ENCODE results near the gene CDH6.

Gene CDH6

GRCh38 chr5:31193591-31194467 is at the start of gene CDH6:
Gene CDH6 (plus strand): TSS chr5:31193686. CDS start chr5:31267474, 73,788 bp downstream.
- DNase-seq (ENCODE audit: low read depth): no peak

DNA sequence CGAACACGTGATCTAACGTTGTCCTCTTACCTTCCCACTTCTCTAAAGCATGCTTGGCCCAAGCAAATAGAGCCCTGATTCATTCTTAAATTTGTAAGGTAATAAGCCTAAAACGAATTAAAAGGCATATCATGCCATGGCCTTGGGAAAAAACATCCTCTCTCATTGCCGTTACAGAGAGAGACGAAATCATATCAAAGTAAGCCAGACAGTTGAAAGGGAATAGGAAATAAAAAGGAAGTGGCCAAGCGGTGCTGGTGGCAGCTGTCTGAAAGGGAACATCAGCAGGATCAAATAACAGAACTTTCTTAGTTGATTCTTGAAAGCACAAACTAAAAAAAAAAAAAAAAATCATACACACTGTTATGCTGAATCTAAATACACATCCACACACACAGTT is 49.1 kb upstream of the CDH6 start:
- DNase-seq (ENCODE audit: low read depth): no peak

DNA sequence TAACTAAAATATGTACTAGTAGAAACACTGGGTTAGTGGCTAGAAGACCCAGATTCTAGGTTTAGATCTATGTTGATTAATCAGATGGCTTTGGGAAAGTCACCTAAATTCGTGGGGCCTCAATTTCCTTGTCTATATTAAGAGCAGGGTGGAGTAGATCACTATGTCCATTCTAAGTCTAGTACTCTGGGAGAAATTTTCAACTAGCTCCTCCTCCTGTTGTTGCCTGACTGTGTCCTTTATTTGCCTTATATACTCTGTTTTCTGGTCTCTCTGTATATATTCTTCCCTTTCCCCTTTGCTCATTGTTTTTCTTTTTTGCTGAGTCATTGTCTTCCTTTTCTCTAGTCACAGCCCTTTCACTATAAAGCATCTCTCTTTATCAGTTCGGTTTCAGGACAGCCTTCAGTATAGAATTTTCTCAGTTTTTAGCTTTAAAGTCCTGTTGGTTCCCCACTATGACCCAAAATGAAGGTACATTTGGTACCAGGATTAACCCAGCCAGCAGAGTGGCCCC is 44.5 kb upstream of the CDH6 start:
- DNase-seq (ENCODE audit: low read depth): no peak

DNA sequence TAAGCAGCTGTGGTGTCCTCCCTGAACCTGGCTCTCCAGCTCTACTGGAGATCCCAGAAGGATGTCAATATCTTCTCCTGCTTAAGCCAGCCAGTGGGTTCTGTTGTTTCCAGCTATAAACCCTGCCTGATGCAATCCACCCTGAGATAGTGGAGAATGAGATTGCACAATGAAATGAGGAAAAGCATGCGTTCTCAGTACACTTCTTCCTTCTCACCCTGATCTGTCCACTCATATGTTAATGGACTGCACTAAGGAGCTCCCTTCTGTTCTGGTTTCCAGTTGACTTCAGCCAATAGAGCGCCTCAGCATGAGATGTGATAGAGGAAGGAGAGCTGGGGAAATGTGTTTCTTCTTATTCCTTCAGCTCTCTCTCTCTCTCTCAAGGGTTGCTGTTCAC is 40.0 kb upstream of the CDH6 start:
- DNase-seq (ENCODE audit: low read depth): no peak

DNA sequence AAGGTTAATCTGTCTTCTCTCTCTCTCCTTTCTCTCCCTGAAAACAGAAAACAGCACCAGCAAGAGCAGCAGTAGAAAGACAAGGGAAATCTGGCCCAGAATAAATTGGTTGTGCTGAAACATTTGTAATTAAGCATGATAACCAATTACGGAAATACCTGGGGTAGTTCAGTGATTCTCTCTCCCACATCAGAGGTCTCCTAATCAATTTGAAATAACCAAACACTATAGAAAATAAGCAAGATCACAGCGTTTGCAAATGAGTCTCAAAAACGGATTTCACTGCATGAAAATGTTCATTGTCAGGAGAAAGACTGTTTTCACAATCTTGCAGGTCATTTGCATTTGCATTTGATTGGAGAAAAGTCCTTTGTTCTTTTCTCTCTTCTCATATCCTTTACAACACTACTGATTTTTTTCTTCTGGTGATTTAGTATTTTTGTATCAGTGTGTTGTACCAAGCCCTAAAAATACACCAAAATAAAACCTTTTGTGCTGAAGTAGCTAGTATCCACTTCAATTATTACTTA is 36.8 kb upstream of the CDH6 start:
- no peak for DNase-seq (ENCODE audit: low read depth)

DNA sequence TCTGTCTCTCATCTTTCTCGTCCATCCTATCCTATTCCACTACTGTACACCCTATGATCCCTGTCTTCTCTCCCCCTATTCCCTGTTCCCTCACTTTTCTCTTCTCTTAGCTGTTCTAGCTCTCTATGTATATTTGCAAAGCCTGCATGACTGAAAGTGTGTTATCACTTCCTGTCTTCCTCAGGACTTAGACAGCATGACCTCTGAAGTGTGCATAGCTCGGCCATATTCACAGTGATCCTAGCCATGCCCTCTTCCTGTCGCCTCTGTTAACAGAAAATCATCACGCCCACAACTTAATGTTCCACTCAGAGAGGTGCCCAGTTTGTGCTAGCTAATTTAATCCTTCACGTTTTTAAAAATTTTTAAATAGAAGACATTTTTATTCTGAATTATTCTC is 35.8 kb upstream of the CDH6 start:
- no peak for DNase-seq (ENCODE audit: low read depth)

- DNase-seq (ENCODE audit: low read depth): no peak
Observed at GRCh38 chr5:31158686-31159085, 34.8 kb upstream of the CDH6 start.

GRCh38 chr5:31161781-31162181 is 31.7 kb upstream of the CDH6 start:
- DNase-seq (ENCODE audit: low read depth): no peak

DNA sequence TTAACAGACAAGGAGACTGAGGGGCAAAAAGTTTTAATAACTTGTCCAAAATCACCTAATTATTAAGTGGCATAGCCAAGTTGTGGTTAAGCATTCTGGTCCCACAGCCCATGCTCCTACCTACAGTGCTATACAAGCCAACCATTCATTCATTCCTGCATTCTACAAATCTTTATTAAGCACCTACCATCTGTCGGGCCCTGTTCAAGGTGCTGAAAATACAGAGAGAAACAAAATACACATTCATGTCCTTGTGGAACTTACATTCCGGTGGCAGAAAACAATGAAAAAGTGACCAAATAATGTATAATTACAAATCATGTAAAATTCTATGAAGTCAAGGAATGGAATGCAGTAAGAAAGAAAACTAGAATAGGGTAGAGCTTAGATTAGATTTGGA is 27.8 kb upstream of the CDH6 start:
- no peak for DNase-seq (ENCODE audit: low read depth)

DNA sequence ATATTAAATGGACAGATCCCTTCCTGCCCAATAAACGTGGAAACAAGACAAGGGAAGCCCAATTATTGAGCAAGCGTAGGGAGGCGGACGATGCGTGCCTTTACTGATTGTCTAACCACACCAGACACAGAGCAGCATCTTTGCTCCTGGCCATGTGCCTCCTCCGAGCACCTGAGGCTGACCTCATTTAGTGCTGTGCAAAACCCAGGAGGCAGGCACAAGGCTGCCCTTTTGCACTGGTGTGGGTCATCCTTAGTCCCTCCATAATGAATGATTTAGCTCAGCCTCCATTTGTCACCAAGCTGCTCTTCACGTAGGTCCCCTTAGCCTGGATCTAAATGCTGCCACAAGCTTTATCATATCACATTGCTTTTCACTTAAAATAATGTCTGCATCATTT is 24.1 kb upstream of the CDH6 start:
- no peak for DNase-seq (ENCODE audit: low read depth)

GRCh38 chr5:31172881-31173280 is 20.6 kb upstream of the CDH6 start:
- no peak for DNase-seq (ENCODE audit: low read depth)

- no peak for DNase-seq (ENCODE audit: low read depth)
Observed at GRCh38 chr5:31173614-31174013, 19.9 kb upstream of the CDH6 start.

- DNase-seq (ENCODE audit: low read depth): no peak
Observed at GRCh38 chr5:31181376-31181987, 12.0 kb upstream of the CDH6 start.

DNA sequence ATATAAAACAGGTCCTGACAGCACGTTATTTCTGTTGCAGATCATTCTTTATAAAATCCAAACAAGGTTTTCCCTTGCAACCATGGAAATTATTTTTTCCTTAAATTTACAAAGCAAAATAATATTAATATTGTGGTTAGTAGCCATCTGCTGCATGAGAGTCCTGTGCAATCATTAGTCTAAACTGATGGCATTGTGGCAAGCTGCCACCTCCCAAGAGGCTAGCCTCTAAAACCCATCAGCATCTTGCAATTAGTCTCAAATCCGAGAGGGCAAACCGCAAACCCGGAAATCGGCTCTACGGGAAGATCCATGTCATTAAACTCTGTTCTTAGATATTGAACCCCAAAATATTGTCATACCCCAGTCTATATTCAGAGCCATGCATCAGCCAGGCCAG is 11.3 kb upstream of the CDH6 start:
- DNase-seq (ENCODE audit: low read depth): no peak

GRCh38 chr5:31185951-31186350 is 7.5 kb upstream of the CDH6 start:
- DNase-seq (ENCODE audit: low read depth): no peak

- peak; percentile 22 for DNase-seq (ENCODE audit: low read depth)
Observed at GRCh38 chr5:31186672-31187267, 6.7 kb upstream of the CDH6 start.

- no peak for DNase-seq (ENCODE audit: low read depth)
Observed at GRCh38 chr5:31187591-31187990, 5.9 kb upstream of the CDH6 start.

- no peak for DNase-seq (ENCODE audit: low read depth)
Observed at GRCh38 chr5:31192442-31192841, 1.0 kb upstream of the CDH6 start.

GRCh38 chr5:31193116-31193515 is 370 bp upstream of the CDH6 start:
- no peak for DNase-seq (ENCODE audit: low read depth)

GRCh38 chr5:31194468-31194813 is 955 bp downstream of the CDH6 start:
- no peak for DNase-seq (ENCODE audit: low read depth)

DNA sequence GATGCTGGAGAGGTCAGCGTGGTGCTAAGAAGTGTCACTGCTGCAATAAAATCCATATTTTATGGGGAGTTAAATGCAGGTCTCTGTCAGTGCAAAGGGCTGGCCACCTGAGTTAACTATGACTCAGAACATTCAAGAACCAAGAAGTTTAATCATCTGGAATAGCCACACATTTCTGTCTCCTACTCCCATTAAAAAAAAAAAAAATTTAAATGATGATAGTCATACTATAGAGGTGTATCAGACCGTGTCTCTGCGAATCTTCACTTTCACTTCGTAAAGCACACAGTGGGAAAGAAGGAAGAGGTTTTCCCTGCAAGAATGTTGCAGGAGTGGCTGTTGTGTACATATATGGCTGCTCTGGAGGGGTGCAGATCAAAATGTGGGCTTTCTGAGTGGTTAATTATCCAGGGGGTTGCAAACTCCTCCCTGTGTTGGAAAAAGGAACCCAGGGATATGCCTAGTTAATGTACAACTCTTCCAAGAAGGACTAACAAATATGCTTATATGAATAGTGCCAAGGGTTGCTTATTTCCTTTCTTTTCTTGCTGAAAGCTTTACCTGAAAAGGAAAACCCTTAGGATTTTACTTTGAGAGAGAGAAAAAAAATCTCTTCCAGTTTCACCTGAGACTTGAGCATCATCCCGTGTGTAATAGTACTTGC is 1.5 kb downstream of the CDH6 start:
- DNase-seq (ENCODE audit: low read depth): no peak

DNA sequence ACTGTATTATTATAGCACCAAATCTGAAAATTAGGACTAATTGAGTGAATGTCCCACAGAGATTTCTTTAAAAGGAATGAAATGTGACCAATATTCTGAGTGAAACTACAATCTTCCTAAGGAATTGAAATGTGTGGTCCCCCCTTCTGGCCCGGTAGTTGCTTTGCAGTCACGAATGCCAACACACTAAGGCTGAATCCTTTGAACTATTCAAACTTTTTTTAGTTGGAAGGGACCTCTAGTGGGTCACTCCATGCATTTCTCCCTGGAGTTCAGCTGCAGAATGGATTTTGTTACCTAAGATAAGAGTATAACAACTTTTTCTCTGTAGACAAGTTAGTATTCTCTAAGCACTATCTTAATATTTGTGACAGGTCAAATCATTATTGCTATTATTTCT is 2.8 kb downstream of the CDH6 start:
- DNase-seq (ENCODE audit: low read depth): no peak
